NB4 (cell line): ENCODE results near the gene HCN3.
"Not testable (repeated sequence)": the region's sequence is repeated elsewhere in the genome, so short reads cannot be mapped to it uniquely, and the experiment has no call there.

Experiments used
- DNase-seq: peaks from one replicate; pipeline ENCODE4 v3.0.0; 2010; ENCODE audit warnings: low read depth
- H3K4me3 ChIP-seq: one replicate; pipeline ENCODE4 v1.5.1; 2011; ENCODE audit warnings: mild to moderate bottlenecking, low read depth, low read length, moderate library complexity
- MAX ChIP-seq: IDR thresholded peaks from 2 replicates; pipeline ENCODE4 v1.6.1; 2011; ENCODE audit warnings: low read depth, low read length
- MYC ChIP-seq: IDR thresholded peaks from 2 replicates; pipeline ENCODE4 v1.6.1; 2011; ENCODE audit warnings: low read depth, low read length
- POLR2A ChIP-seq: IDR thresholded peaks from 2 replicates; pipeline ENCODE4 v1.6.1; 2011; ENCODE audit warnings: mild to moderate bottlenecking; ENCODE audit not compliant: insufficient read length; ENCODE audit errors: extremely low read depth
- TF ChIP-seq, protein P1 (sequence below): IDR thresholded peaks from one replicate; pipeline ENCODE4 v1.5.1; 2012; ENCODE audit warnings: low read depth, low read length

The HCN3 gene

DNA sequence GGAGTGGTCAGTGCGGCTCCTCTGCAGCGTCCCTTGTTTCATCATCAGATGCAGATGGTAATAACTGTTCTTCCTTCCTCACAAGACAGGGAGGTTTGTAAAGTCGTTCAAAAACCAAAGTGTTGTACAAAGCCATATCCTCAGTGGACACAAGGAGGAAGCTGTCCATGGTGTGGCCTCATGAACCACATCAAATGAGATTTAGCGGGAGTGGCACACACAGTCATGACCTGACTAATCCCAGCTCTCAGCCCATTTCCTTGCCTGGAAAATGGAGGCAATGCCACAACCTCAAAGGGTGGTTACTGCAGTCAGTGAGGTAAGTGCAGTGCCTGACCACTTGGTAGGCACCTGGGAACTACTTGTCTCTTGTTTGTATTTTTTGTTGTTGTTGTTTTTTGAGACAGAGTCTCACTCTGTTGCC is 35.4 kb upstream of the HCN3 start:
- peak; percentile 83 for DNase-seq
- TF ChIP-seq MYC (no peak), MAX (no peak)
- TF ChIP-seq, protein P1, sequence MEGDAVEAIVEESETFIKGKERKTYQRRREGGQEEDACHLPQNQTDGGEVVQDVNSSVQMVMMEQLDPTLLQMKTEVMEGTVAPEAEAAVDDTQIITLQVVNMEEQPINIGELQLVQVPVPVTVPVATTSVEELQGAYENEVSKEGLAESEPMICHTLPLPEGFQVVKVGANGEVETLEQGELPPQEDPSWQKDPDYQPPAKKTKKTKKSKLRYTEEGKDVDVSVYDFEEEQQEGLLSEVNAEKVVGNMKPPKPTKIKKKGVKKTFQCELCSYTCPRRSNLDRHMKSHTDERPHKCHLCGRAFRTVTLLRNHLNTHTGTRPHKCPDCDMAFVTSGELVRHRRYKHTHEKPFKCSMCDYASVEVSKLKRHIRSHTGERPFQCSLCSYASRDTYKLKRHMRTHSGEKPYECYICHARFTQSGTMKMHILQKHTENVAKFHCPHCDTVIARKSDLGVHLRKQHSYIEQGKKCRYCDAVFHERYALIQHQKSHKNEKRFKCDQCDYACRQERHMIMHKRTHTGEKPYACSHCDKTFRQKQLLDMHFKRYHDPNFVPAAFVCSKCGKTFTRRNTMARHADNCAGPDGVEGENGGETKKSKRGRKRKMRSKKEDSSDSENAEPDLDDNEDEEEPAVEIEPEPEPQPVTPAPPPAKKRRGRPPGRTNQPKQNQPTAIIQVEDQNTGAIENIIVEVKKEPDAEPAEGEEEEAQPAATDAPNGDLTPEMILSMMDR, result no peak
- H3K4me3 ChIP-seq, result peak overlapping the region; percentile 18

- peak overlapping the region; percentile 78 for H3K4me3 ChIP-seq
- TF ChIP-seq POLR2A, result no peak
- no peak for TF ChIP-seq MAX
- TF ChIP-seq, protein P1, result no peak
- TF ChIP-seq MYC, result no peak
- no peak for DNase-seq
Observed at GRCh38 chr1:155242805-155243358, 34.4 kb upstream of the HCN3 start.

GRCh38 chr1:155244368-155245162 is 32.7 kb upstream of the HCN3 start:
- DNase-seq, result peak; percentile 99
- peak overlapping the region; percentile 78 for H3K4me3 ChIP-seq
- TF ChIP-seq POLR2A, result peak; percentile 75
- TF ChIP-seq MAX, result peak; percentile 6
- TF ChIP-seq MYC, result peak; percentile 72
- TF ChIP-seq, protein P1, result peak; percentile 20

DNA sequence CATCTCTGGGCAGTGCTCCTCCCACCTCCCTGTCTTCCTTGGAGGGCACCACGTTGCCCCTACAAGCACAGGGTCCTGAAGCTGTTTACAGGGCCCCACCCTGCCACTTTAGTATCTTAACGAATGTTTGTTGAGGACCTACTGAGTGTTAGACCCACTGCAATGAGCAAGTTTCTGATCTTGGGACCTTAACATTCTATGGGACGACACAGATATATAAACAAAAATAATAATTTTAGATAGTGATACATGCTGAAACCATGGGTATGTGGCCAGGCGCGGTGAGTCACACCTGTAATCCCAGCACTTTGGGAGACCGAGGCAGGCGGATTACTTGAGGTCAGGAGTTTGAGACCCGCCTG is 32.1 kb upstream of the HCN3 start:
- peak overlapping the region; percentile 47 for H3K4me3 ChIP-seq
- no peak for DNase-seq
- TF ChIP-seq MYC (no peak), POLR2A (no peak), MAX (no peak)
- TF ChIP-seq, protein P1, result no peak

DNA sequence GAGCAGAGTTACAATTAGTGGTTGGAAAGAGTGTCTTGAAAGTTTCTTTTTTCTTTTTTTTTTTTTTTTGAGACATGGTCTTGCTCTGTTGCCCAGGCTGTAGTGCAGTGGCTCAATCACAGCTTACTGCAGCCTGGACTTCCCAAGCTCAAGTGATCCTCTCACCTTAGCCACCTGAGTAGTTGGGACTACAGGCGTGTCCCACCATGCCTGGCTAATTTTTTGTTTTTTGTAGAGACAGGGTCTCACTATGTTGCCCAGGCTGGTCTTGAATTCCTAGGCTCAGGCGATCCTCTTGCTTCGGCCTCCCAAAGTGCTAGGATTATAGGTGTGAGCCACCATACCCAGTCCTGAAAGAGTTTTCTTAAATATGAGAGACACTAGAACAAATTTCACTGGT is 30.5 kb upstream of the HCN3 start:
- not testable (repeated sequence) for H3K4me3 ChIP-seq

DNA sequence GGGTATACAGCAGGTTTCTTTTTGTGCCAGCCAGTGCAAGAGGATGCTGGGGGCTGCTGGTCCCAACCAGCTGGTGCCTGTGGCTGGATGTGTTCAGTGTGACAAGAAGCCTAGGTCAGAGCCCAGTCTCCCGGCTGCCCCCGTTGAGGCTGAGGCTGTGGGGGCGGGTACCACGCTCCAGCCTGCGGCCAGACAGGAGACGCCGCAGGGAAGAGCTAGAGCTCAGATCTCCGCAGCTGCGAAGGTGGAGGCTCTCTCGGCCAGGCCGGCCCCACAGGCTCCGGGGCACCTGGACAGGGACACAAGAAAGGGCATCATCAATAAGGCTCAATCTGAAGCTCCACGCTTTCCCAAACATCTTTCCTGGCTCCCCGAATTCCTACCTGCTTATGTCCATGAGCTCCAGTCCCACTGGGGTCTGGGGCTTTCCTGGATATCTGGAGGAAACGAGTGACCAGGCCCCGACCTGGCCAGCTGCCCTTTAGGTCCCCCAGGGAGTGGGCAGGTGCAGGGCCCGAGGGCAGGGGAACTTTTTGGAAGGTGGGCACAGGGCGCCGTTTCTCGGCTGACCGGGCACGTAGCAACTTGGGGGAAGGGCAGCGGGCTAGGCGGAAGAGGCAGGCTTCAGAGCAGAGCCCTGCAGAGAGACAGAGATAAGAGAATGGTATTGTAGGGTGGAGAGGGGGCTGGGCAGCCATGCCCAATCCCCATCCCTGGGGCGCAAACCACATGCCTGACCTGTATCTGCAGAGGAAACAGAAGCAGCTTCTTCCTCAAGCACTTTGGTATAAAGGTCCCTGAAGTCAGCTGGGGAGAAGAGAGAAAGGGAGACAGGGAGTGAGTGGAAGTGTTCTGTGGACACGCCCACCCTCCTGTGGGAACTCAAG is 29.4 kb upstream of the HCN3 start:
- H3K4me3 ChIP-seq, result no peak overlapping the region
- TF ChIP-seq MAX, result no peak
- TF ChIP-seq POLR2A, result no peak
- TF ChIP-seq MYC, result no peak
- TF ChIP-seq, protein P1, result no peak
- DNase-seq, result no peak

More for the DNA sequence above, 30.5 kb upstream of the HCN3 start:
- DNase-seq, result not testable (repeated sequence)
